ENCODE data around the gene ANXA2.
A peak's percentile ranks its signal among the peaks of the same experiment; 100 is the strongest.

The ANXA2 gene

GRCh38 chr15:60384053-60384452, 13.7 kb downstream of the ANXA2 start:
- H3K4me3 ChIP-seq (ENCODE audit: low read depth, low read length) = no peak overlapping the region
- no peak for TF ChIP-seq CTCF (IDR thresholded peaks at IDR 0.05; ENCODE audit: control insufficient read depth, extremely low read depth, insufficient read depth)
- DNase-seq (ENCODE audit: low read depth) = peak; percentile 63

- DNase-seq (ENCODE audit: low read depth) = no peak
- no peak overlapping the region for H3K4me3 ChIP-seq (ENCODE audit: low read depth, low read length)
- TF ChIP-seq CTCF (IDR thresholded peaks at IDR 0.05; ENCODE audit: control insufficient read depth, extremely low read depth, insufficient read depth) = no peak
These were observed 14.8 kb downstream of the ANXA2 start for GRCh38 chr15:60382773-60383674.

- no peak for TF ChIP-seq CTCF (IDR thresholded peaks at IDR 0.05; ENCODE audit: control insufficient read depth, extremely low read depth, insufficient read depth)
- DNase-seq (ENCODE audit: low read depth) = no peak
- H3K4me3 ChIP-seq (ENCODE audit: low read depth, low read length) = no peak overlapping the region
These were observed 16.5 kb downstream of the ANXA2 start for GRCh38 chr15:60381148-60381788.

GRCh38 chr15:60379525-60380274, 18.1 kb downstream of the ANXA2 start:
- DNase-seq (ENCODE audit: low read depth) = no peak
- H3K4me3 ChIP-seq (ENCODE audit: low read depth, low read length) = no peak overlapping the region
- TF ChIP-seq CTCF (IDR thresholded peaks at IDR 0.05; ENCODE audit: control insufficient read depth, extremely low read depth, insufficient read depth) = no peak

GRCh38 chr15:60379185-60379524, 18.6 kb downstream of the ANXA2 start:
- DNase-seq (ENCODE audit: low read depth) = no peak
- H3K4me3 ChIP-seq (ENCODE audit: low read depth, low read length) = no peak overlapping the region
- no peak for TF ChIP-seq CTCF (IDR thresholded peaks at IDR 0.05; ENCODE audit: control insufficient read depth, extremely low read depth, insufficient read depth)

- no peak for TF ChIP-seq CTCF (IDR thresholded peaks at IDR 0.05; ENCODE audit: control insufficient read depth, extremely low read depth, insufficient read depth)
- H3K4me3 ChIP-seq (ENCODE audit: low read depth, low read length) = no peak overlapping the region
- DNase-seq (ENCODE audit: low read depth) = no peak
These were observed 21.1 kb downstream of the ANXA2 start for GRCh38 chr15:60376677-60377095.
